ENCODE results near the gene SLC38A3.

DNA sequence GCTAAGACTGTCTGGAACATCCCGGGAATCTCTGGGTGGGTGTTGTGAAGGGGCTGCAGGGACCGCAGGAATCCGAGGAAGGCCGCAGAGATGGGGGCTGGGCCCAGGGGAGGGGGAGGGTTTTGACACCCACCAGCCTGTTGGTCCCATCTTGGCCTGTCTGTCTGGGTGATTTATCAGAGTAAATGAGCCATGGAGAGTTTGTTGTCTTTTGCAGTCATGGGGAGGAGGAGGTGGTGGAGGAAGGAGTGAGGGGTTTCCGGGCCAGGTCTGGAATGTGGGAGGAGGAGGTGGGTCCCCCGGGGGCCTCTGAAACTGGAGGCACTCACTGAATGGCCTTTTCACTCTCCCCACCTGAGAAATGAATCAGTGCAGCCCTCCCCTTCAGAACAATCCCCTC lies 38.5 kb upstream of the SLC38A3 start:
- TF ChIP-seq, protein P1, sequence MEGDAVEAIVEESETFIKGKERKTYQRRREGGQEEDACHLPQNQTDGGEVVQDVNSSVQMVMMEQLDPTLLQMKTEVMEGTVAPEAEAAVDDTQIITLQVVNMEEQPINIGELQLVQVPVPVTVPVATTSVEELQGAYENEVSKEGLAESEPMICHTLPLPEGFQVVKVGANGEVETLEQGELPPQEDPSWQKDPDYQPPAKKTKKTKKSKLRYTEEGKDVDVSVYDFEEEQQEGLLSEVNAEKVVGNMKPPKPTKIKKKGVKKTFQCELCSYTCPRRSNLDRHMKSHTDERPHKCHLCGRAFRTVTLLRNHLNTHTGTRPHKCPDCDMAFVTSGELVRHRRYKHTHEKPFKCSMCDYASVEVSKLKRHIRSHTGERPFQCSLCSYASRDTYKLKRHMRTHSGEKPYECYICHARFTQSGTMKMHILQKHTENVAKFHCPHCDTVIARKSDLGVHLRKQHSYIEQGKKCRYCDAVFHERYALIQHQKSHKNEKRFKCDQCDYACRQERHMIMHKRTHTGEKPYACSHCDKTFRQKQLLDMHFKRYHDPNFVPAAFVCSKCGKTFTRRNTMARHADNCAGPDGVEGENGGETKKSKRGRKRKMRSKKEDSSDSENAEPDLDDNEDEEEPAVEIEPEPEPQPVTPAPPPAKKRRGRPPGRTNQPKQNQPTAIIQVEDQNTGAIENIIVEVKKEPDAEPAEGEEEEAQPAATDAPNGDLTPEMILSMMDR (IDR thresholded peaks at IDR 0.05), result no peak
- no peak for TF ChIP-seq POLR2A (IDR thresholded peaks at IDR 0.05)
